ENCODE results near the gene CYP26B1.

CYP26B1 gene

GRCh38 chr2:72140621-72140960 is 7.1 kb downstream of the CYP26B1 start:
- DNase-seq: no peak

- no peak for DNase-seq
These were observed 7.6 kb downstream of the CYP26B1 start for GRCh38 chr2:72139874-72140620.

- no peak for DNase-seq
These were observed 8.2 kb downstream of the CYP26B1 start for GRCh38 chr2:72139471-72139873.

- no peak for DNase-seq
These were observed 8.7 kb downstream of the CYP26B1 start for GRCh38 chr2:72138921-72139381.

- no peak for DNase-seq
These were observed 9.4 kb downstream of the CYP26B1 start for GRCh38 chr2:72138011-72138881.

- DNase-seq: no peak
These were observed 10.1 kb downstream of the CYP26B1 start for GRCh38 chr2:72137498-72138010.

- no peak for DNase-seq
These were observed 10.6 kb downstream of the CYP26B1 start for GRCh38 chr2:72136933-72137497.

GRCh38 chr2:72136331-72136730 is 11.3 kb downstream of the CYP26B1 start:
- no peak for DNase-seq

GRCh38 chr2:72135921-72136320 is 11.7 kb downstream of the CYP26B1 start:
- DNase-seq: no peak

- no peak for DNase-seq
These were observed 12.5 kb downstream of the CYP26B1 start for GRCh38 chr2:72134997-72135800.

GRCh38 chr2:72134408-72134996 is 13.2 kb downstream of the CYP26B1 start:
- DNase-seq: no peak

- DNase-seq: no peak
These were observed 13.8 kb downstream of the CYP26B1 start for GRCh38 chr2:72133721-72134407.

- no peak for DNase-seq
These were observed 14.5 kb downstream of the CYP26B1 start for GRCh38 chr2:72132981-72133720.

- no peak for DNase-seq
These were observed 15.5 kb downstream of the CYP26B1 start for GRCh38 chr2:72131916-72132841.

- no peak for DNase-seq
These were observed 16.2 kb downstream of the CYP26B1 start for GRCh38 chr2:72131371-72131891.

- DNase-seq: no peak
These were observed 16.9 kb downstream of the CYP26B1 start for GRCh38 chr2:72130659-72131360.

GRCh38 chr2:72129681-72130340 is 17.9 kb downstream of the CYP26B1 start:
- no peak for DNase-seq

GRCh38 chr2:72128843-72129227 is 18.8 kb downstream of the CYP26B1 start:
- DNase-seq: no peak
